ENCODE data around the gene SNAP91.
"Not testable (repeated sequence)": the region's sequence is repeated elsewhere in the genome, so short reads cannot be mapped to it uniquely, and the experiment has no call there.

Gene SNAP91

GRCh38 chr6:83615025-83615999 lies 93.6 kb downstream of the SNAP91 start:
- peak; percentile 3 for DNase-seq (ENCODE audit: low spot score)

- DNase-seq (ENCODE audit: low spot score), result no peak
Measured at GRCh38 chr6:83613378-83613777, 95.5 kb downstream of the SNAP91 start.

DNA sequence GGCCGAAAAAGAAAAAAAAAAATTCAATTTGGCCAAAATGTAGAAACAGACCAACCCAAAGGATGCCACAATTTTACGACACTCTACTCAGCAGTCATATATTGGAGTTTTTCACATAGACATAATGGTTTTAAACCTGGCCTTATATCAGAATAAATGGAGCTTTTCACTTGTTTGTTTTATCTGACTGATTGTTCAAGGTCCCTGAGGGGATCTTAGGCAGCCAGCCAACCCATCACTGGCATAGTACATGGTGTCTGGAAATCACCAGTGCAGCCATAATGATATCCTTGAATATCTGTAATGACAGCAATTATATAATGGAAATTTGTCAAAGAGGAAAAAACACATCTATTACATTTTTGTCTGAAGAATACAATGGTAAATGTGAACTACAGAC lies 99.7 kb downstream of the SNAP91 start:
- DNase-seq (ENCODE audit: low spot score), result no peak

GRCh38 chr6:83605517-83605916 lies 103.4 kb downstream of the SNAP91 start:
- no peak for DNase-seq (ENCODE audit: low spot score)

DNA sequence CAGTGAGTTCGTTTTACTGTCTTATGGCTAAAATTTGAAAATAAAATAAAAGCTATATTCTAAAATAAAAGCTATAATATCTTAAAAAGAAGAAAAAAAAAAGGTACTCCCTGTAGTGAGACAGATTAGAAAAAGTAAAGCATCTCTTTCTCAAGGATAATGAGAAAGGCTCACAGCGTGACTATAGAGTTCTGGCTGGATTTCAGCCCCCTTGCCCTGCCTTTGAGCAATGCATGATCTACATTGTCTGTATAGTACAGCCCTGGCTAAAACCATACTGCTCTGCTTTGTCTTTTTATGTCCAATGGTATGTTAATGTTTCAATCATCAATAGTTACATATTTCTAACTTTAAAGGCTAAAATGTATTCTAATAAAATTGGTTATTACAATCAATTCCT lies 105.3 kb downstream of the SNAP91 start:
- no peak for DNase-seq (ENCODE audit: low spot score)

- no peak for DNase-seq (ENCODE audit: low spot score)
Measured at GRCh38 chr6:83601119-83601518, 107.8 kb downstream of the SNAP91 start.

DNA sequence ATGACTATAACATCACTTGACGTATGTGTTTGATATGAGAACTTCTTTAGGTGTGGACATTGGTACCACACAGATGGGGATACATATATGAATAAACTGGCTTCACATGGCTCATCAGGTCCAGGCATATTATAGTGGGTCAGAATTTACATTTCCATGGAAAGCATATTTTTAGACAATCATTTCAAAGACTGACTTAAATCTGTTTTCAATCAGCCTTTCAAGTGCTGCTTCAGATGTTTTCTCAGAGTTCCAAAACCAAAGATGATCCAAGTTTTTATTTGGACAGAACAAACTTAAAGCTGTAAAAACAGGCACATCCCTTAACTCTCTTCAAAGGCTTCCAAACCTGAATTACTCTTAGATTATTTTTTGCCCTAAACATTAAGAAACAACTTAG lies 108.4 kb downstream of the SNAP91 start:
- no peak for DNase-seq (ENCODE audit: low spot score)

GRCh38 chr6:83597511-83597910 lies 111.4 kb downstream of the SNAP91 start:
- DNase-seq (ENCODE audit: low spot score), result no peak

- no peak for DNase-seq (ENCODE audit: low spot score)
Measured at GRCh38 chr6:83597051-83597450, 111.8 kb downstream of the SNAP91 start.

DNA sequence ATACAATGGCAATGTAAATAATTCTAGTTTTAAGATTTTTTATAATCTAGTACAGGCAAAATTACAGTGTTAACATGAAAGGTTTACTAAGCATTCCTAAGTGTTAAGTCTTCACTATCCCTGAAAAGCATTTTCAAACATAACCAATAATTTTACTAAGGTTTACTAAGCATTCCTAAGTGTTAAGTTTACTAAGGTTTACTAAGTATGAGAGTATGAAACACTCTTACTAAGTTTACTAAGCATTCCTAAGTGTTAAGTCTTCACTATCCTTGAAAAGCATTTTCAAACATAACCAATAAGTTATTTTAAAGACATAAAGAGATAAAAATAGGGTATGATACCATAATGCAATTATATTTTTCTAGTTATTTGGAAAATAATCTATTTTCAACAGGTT lies 114.0 kb downstream of the SNAP91 start:
- DNase-seq (ENCODE audit: low spot score), result no peak

- no peak for DNase-seq (ENCODE audit: low spot score)
Measured at GRCh38 chr6:83593395-83593785, 115.5 kb downstream of the SNAP91 start.

DNA sequence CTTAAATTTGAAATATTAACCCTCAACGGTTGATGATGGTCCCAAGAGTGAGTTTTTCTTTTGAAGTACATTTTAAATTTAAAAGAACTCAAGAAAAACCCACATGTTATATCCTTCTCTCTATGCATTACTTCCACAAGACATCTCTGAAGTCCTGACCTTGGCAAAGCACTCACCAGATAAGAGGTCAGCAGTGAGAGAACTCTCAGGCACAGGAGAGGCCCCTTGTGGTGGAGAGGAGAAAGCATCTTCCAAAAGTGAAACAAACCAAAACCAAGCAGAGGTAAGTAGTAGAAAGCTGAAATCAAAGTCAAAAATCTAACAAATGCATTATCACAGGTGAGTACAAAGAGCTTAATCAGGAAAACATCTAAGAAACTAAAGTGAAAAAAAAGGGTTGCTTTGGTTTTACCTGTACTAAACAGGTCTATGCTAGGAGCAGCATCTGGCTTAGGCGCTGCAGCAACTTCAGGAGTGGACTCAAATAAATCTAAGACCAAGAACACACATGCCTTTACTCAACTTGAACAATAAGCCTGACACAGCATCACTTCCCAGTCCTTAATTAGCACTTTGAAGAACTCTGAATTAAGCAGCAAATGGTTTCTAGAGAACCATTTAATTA lies 116.0 kb downstream of the SNAP91 start:
- no peak for DNase-seq (ENCODE audit: low spot score)

DNA sequence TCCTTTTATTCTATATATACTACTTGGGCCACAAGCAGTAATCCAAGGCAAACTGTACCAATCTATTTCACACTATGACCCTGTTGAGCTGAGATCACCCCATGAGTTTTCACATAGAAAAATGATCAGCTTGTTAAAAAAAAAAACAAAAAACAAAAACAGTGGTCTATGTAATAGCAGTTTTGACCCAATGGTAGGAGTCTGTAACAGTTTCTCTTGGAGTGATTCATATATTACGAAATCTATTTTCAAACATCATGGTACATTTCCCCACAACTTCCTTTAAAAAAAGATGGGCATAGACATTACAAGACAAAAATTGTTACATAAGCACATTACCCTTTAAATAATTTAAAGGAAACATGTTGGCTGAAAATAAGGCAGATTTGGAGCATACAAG lies 118.5 kb downstream of the SNAP91 start:
- DNase-seq (ENCODE audit: low spot score), result no peak

- no peak for DNase-seq (ENCODE audit: low spot score)
Measured at GRCh38 chr6:83589076-83589475, 119.8 kb downstream of the SNAP91 start.

DNA sequence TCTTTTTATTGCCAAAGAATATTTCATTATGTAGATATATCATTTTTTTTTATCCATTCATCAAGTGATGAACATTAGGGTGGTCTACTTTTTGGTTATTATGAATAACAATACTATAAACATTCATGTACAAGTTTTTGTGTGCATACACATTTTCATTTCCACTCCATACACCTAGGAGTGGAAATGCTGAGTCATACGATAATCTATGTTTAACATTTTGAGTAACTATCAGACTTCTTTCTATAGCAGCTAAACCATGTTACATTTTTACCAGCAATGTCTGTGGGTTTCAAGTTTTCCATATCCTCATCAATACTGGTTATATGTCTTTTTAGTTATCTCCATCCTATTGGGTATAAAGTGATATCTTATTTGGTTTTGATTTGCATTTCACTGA lies 130.8 kb downstream of the SNAP91 start:
- DNase-seq (ENCODE audit: low spot score), result no peak

DNA sequence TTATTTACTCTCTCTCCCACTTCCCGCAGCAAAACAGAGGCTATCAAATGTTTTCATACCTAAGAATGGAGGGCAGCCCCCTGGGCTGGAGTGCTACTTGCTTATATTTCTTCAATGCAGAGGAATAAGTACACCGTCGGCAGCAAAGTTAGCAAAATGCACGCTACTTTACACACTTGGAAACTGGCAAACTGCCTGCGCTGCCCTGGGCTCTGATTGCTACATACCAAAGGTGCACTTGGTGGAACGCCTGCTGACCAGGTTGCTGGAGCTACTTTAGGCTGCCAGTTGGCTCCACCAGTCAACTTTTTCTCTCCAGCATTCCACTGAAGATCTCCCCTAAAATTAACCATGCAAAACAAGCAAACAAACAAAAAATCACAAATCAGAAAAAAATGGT lies 134.1 kb downstream of the SNAP91 start:
- DNase-seq (ENCODE audit: low spot score), result no peak

DNA sequence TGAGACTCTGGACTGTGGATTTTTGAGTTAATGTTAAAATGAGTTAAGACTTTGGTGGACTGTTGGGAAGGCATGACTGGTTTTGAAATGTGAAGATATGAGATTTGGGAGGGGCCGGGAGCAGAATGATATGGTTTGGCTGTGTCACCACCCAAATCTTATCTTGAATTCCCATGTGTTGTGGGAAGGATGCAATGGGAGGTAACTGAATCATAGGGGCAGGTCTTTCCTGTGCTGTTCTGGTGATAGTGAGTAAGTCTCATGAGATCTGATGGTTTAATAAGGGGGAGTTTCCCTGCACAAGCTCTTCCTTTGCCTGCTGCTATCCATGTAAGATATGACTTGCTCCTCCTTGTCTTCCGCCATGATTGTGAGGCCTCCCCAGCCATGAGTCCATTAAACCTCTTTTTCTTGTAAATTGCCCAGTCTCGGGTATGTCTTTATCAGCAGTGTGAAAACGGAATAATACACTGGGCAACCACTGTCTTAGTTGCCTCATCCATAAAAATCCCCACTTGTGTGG lies 137.2 kb downstream of the SNAP91 start:
- DNase-seq (ENCODE audit: low spot score), result not testable (repeated sequence)

- no peak for DNase-seq (ENCODE audit: low spot score)
Measured at GRCh38 chr6:83558975-83559374, 149.9 kb downstream of the SNAP91 start.

DNA sequence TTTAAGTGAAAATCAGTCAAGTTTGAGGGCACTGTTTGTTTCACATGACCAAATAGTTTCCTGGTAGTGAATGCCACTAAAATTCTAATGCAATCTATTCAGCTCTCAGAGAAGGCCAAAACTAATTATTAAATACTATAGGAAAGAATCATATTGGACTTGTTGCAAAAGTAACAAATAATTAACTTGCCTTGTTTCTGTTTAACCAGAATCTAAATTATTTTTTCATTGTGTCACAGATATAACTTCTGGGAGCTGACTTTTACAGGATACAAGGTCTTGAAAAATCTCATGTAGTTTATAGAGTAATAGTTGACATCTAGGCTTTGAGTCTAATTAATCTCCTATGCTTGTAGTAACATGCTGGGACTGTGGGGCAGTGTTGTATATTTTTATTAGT lies 152.0 kb downstream of the SNAP91 start:
- DNase-seq (ENCODE audit: low spot score), result no peak

DNA sequence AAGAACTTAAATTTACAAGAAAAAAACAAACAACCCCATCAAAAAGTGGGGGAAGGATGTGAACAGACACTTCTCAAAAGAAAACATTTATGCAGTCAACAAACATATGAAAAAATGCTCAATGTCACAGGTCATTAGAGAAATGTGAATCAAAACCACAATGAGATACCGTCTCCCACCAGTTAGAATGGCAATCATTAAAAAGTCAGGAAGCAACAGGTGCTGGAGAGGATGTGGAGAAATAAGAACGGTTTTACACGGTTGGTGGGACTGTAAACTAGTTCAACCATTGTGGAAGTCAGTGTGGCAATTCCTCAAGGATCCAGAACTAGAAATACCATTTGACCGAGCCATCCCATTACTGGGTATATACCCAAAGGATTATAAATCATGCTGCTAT lies 157.2 kb downstream of the SNAP91 start:
- DNase-seq (ENCODE audit: low spot score), result not testable (repeated sequence)

DNA sequence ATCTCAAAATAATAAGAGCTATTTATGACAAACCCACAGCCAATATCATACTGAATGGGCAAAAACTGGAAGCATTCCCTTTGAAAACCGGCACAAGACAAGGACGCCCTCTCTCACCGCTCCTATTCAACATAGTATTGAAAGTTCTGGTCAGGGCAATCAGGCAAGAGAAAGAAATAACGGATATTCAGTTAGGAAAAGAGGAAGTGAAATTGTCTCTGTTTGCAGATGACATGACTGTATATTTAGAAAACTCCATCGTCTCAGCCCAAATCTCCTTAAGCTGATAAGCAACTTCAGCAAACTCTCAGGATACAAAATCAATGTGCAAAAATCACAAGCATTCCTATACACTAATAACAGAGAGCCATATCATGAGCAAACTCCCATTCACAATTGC lies 158.4 kb downstream of the SNAP91 start:
- DNase-seq (ENCODE audit: low spot score), result not testable (repeated sequence)

GRCh38 chr6:83546636-83547035 lies 162.3 kb downstream of the SNAP91 start:
- no peak for DNase-seq (ENCODE audit: low spot score)

DNA sequence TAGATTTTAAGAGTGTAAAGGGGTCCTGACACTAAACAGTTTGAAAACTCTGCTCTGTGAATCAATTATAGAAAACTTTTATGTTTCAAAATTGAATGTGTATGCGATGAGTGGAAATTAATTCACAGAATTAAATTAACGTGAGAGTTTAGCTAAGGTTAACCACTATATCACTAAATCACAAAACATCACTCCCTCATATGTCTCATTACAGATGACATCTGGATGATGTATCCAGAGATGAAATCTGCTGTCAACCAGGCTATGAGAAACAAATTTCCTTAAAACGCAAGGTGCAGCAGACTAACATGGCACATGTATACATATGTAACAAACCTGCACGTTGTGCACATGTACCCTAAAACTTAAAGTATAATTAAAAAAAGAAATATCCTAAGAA lies 169.2 kb downstream of the SNAP91 start:
- no peak for DNase-seq (ENCODE audit: low spot score)

Measured in germinal center (tissue), 1 donor.